Endodermal cell (in vitro differentiated cells): ENCODE results near the gene RPGRIP1L. TPM values are rescaled to one million over a fixed set of nuclear protein-coding genes. Genes with fewer than 3 reads are reported as not detected.

Source experiments
- DNase-seq: peaks from one replicate; pipeline ENCODE4 v3.0.0-alpha.2; 2017
- H3K27ac ChIP-seq: 2 replicates; pipeline ENCODE4 v1.5.1; 2013; ENCODE audit warnings: mild to moderate bottlenecking, low read depth, low read length, moderate library complexity
- H3K27me3 ChIP-seq: 2 replicates; pipeline ENCODE4 v1.6.1; 2013; ENCODE audit warnings: mild to moderate bottlenecking, low read length, moderate library complexity; ENCODE audit not compliant: insufficient read depth, control insufficient read depth, poor library complexity, severe bottlenecking
- H3K36me3 ChIP-seq: 2 replicates; pipeline ENCODE4 v1.7.0; 2013; ENCODE audit warnings: mild to moderate bottlenecking, low read length, moderate library complexity; ENCODE audit not compliant: control insufficient read depth, insufficient read depth
- H3K4me1 ChIP-seq: one replicate; pipeline ENCODE4 v1.7.0; 2013; ENCODE audit warnings: low read length; ENCODE audit not compliant: control insufficient read depth, insufficient read depth
- H3K4me3 ChIP-seq: 2 replicates; pipeline ENCODE4 v1.5.1; 2013; ENCODE audit warnings: mild to moderate bottlenecking, low read length, moderate library complexity
- H3K9ac ChIP-seq: 2 replicates; pipeline ENCODE4 v1.6.1; 2013; ENCODE audit warnings: mild to moderate bottlenecking, low read length, moderate library complexity; ENCODE audit not compliant: poor library complexity, severe bottlenecking; ENCODE audit errors: extremely low read depth
- H3K9me3 ChIP-seq: 2 replicates; pipeline ENCODE4 v1.6.1; 2013; ENCODE audit warnings: mild to moderate bottlenecking, low read length, moderate library complexity; ENCODE audit not compliant: control insufficient read depth
- H3K27ac Mint-ChIP-seq: 2 replicates; pipeline ENCODE4 v1.8.0; 2020; ENCODE audit warnings: mixed read lengths
- H3K27me3 Mint-ChIP-seq: 2 replicates; pipeline ENCODE4 v1.8.0; 2021; ENCODE audit warnings: mild to moderate bottlenecking, mixed read lengths; ENCODE audit not compliant: insufficient read depth
- H3K36me3 Mint-ChIP-seq: 2 replicates; pipeline ENCODE4 v1.8.0; 2020; ENCODE audit warnings: low read depth, mixed read lengths
- H3K4me1 Mint-ChIP-seq: 2 replicates; pipeline ENCODE4 v1.8.0; 2020; ENCODE audit warnings: mixed read lengths
- H3K4me3 Mint-ChIP-seq: 2 replicates; pipeline ENCODE4 v1.8.0; 2020; ENCODE audit warnings: mild to moderate bottlenecking, moderate library complexity, mixed read lengths
- H3K9me3 Mint-ChIP-seq: 2 replicates; pipeline ENCODE4 v1.8.0; 2020; ENCODE audit warnings: mild to moderate bottlenecking, mixed read lengths
- CTCF ChIP-seq: fragments of 200-600 bp; sonication (generic); conservative IDR thresholded peaks from 2 replicates; pipeline ENCODE4 v1.5.0; 2021; ENCODE audit warnings: antibody characterized with exemption, mild to moderate bottlenecking
- WGBS, 2 experiments: methylation state at CpG; one replicate each; pipeline versions ENCODE4 v1.1.5 to v1.1.7; 2013; ENCODE audit warnings: missing lambda C conversion rate in 2 of 2, mixed read lengths in 1 of 2; ENCODE audit not compliant: insufficient coverage in 1 of 2, insufficient read length in 1 of 2; 5-methylcytosine and 5-hydroxymethylcytosine counted together
- total RNA-seq, 2 donors: library from RNA; stranded (reverse); fragmentation: NEBNext Ultra II Directional in 1 of 2; extraction: Animal tissue kit (Norgen Biotek cat#: 25700) in 1 of 2; gene quantifications; 2 replicates in 1 of 2; 3 replicates in 1 of 2; pipeline ENCODE4 v1.2.1, GENCODE V29; 2021

The RPGRIP1L gene
- total RNA-seq, 2 donors from 2014 or later = 15.9 to 19.8 TPM

GRCh38 chr16:53625221-53625620 lies 78.4 kb downstream of the RPGRIP1L start:
- WGBS, 2 experiments = 83 to 90% methylated on average over 1 to 7 of the region's 29 CpGs
- no peak overlapping the region for H3K27ac ChIP-seq
- H3K27me3 Mint-ChIP-seq = no peaks in the 10 kb centered on the region
- TF ChIP-seq CTCF = no peak
- no peak overlapping the region for H3K4me3 ChIP-seq
- peaks cover 16% of the 10 kb centered on the region for H3K9me3 Mint-ChIP-seq
- no peaks in the 10 kb centered on the region for H3K36me3 ChIP-seq
- peaks cover 4% of the 10 kb centered on the region for H3K36me3 Mint-ChIP-seq
- H3K4me1 ChIP-seq = no peaks in the 10 kb centered on the region
- no peak for DNase-seq
- no peak overlapping the region for H3K27ac Mint-ChIP-seq
- no peaks in the 10 kb centered on the region for H3K9me3 ChIP-seq
- no peaks in the 10 kb centered on the region for H3K4me1 Mint-ChIP-seq
- H3K27me3 ChIP-seq = no peaks in the 10 kb centered on the region
- no peak overlapping the region for H3K9ac ChIP-seq
- no peak overlapping the region for H3K4me3 Mint-ChIP-seq

- Histone ChIP-seq H3K4me3 (no peak overlapping the region), H3K36me3 (no peaks in the 10 kb centered on the region), H3K9ac (no peak overlapping the region), H3K27me3 (no peaks in the 10 kb centered on the region), H3K9me3 (no peaks in the 10 kb centered on the region), H3K27ac (no peak overlapping the region), H3K4me1 (no peaks in the 10 kb centered on the region)
- no peak overlapping the region for H3K4me3 Mint-ChIP-seq
- H3K27me3 Mint-ChIP-seq = no peaks in the 10 kb centered on the region
- no peak for TF ChIP-seq CTCF
- H3K36me3 Mint-ChIP-seq = peaks cover 4% of the 10 kb centered on the region
- no peak overlapping the region for H3K27ac Mint-ChIP-seq
- no peak for DNase-seq
- H3K4me1 Mint-ChIP-seq = no peaks in the 10 kb centered on the region
- peaks cover 16% of the 10 kb centered on the region for H3K9me3 Mint-ChIP-seq
- WGBS, 2 experiments = 85 to 99% methylated on average over 5 to 6 of the region's 6 CpGs
These were observed 81.3 kb downstream of the RPGRIP1L start for GRCh38 chr16:53622315-53622714.

- H3K9me3 Mint-ChIP-seq = peaks cover 12% of the 10 kb centered on the region
- H3K27ac ChIP-seq = no peak overlapping the region
- H3K36me3 Mint-ChIP-seq = peaks cover 2% of the 10 kb centered on the region
- no peak overlapping the region for H3K4me3 ChIP-seq
- H3K9ac ChIP-seq = no peak overlapping the region
- DNase-seq = no peak
- H3K27me3 Mint-ChIP-seq = no peaks in the 10 kb centered on the region
- H3K4me1 ChIP-seq = no peaks in the 10 kb centered on the region
- no peaks in the 10 kb centered on the region for H3K36me3 ChIP-seq
- no peak overlapping the region for H3K4me3 Mint-ChIP-seq
- no peaks in the 10 kb centered on the region for H3K4me1 Mint-ChIP-seq
- no peak overlapping the region for H3K27ac Mint-ChIP-seq
- WGBS, 2 experiments = 90 to 91% methylated on average over 2 to 3 of the region's 5 CpGs
- TF ChIP-seq CTCF = no peak
- no peaks in the 10 kb centered on the region for H3K9me3 ChIP-seq
- no peaks in the 10 kb centered on the region for H3K27me3 ChIP-seq
These were observed 83.2 kb downstream of the RPGRIP1L start for GRCh38 chr16:53620476-53620875.
